ENCODE measurements around the gene CUEDC1. TPM values are rescaled to one million over a fixed set of nuclear protein-coding genes. Genes with fewer than 3 reads are reported as not detected.
A peak's percentile ranks its signal among the peaks of the same experiment; 100 is the strongest.

Gene CUEDC1
- total RNA-seq, 1 donor, result 25.7 TPM

DNA sequence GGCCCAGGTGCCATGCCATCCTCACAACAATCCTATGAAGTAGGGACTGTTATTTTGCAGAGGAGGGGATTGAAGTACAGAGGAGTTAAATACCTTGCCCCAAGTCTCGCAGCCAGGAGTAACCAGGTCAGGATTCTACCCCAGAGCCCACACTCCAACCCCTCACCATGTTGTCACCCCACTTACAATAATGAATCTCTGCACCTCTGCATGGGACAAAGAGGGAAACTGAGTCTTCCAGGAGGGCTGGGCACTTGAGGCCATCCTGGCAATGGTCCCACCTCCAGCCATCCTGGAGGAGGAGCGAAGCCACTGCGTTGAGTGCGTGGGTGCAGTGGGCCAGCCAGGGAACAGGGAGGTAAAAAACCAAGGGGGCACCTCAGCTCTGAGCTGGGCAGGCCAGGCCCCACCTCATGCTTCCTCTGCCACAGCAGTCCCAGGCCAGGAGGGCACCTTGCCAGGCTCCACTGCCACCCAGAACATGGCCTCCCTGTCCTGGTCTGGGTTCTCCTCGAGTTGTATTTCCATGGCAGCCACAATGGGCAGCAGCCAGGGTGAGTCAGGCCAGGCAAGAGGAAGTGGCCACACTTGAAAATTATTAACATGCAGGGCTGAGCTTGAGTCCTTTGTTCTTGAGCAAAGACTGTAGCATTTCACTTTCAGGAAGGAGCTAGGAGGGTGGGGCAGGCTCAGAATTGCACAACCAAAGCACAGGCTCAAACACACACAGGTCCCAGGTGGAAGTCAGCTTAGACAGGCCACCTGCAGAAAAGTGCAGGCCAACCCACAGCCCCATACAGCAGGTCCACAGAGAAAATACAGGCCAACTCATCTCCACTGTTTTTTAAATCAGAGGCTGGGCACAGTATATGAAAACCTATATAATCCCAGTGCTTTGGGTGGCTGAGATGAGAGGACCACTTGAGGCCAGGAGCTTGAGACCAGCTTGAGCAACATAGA, 52.1 kb downstream of the CUEDC1 start:
- TF ChIP-seq, protein P1, sequence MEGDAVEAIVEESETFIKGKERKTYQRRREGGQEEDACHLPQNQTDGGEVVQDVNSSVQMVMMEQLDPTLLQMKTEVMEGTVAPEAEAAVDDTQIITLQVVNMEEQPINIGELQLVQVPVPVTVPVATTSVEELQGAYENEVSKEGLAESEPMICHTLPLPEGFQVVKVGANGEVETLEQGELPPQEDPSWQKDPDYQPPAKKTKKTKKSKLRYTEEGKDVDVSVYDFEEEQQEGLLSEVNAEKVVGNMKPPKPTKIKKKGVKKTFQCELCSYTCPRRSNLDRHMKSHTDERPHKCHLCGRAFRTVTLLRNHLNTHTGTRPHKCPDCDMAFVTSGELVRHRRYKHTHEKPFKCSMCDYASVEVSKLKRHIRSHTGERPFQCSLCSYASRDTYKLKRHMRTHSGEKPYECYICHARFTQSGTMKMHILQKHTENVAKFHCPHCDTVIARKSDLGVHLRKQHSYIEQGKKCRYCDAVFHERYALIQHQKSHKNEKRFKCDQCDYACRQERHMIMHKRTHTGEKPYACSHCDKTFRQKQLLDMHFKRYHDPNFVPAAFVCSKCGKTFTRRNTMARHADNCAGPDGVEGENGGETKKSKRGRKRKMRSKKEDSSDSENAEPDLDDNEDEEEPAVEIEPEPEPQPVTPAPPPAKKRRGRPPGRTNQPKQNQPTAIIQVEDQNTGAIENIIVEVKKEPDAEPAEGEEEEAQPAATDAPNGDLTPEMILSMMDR (IDR thresholded peaks at IDR 0.05; ENCODE audit: insufficient read depth, low read length), result no peak
- no peak overlapping the region for H3K4me3 ChIP-seq (ENCODE audit: low read depth, low read length)
- peak; percentile 87 for DNase-seq (ENCODE audit: low read depth)

DNA sequence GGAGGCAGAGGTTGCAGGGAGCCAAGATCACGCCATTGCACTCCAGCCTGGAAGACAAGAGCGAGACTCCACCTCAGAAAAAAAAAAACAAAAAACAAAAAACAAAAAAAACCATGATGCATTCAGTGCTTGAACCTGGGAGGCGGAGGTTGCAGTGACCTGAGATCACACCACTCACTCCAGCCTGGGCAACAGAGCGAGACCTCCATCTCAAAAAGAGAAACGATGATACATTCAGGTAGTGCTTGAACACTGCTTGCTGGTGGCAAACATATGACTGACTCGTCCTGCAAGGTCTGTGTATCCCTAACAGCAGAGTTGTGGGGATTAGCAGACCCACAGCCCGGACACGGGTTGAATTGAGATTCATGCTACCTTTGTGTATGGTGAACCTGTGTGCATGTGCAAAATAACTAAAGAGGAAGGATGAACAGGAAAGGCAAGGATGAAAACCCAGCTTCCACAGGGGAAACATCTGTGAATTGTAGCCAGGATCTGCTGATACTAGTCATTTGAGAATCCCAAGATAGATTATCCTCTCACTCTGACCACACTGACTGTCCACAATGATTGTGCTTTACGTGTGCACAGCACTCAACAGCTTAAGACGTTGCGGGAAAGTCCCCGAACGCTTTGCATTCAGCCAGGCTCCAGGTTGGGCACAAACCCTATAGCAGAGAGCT, 53.0 kb downstream of the CUEDC1 start:
- DNase-seq (ENCODE audit: low read depth), result no peak
- TF ChIP-seq, protein P1 (IDR thresholded peaks at IDR 0.05; ENCODE audit: insufficient read depth, low read length), result no peak

DNA sequence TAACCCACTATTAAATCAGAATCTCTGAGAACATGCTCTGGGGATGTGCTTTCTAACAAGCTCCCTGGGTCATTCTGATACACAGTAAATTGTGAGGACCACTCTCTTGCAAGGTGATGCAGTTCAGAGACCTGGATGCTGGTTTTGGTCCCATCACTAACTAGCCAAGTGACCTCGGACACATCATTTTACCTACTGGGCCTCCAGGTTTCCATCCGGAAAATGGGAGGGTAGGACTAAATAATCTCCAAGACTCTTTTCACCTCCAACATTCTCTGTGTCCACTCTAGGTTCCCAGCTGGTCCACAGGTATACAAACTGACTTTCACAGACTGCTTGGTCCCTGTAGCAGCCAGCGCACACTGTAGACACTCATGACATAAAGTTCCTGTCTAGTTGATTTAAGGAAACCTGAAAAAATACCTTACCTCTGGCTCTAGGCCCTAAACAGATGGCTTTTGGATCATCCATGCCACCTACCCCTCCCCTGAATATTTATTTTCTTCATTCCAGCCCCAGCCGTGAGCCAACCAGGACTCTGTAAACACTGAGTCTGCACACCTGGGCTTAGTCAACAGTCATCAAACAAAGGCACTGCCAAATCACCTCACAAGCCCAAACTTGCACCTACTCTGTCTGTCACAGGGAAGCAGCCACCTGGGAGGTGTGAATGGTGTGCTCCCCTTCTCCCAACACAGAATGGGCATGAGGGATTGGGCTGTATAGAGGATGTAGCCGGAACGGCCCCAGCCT, 54.0 kb downstream of the CUEDC1 start:
- DNase-seq (ENCODE audit: low read depth), result no peak
- TF ChIP-seq, protein P1 (IDR thresholded peaks at IDR 0.05; ENCODE audit: insufficient read depth, low read length), result no peak
- no peak overlapping the region for H3K4me3 ChIP-seq (ENCODE audit: low read depth, low read length)

More for the DNA sequence above, 53.0 kb downstream of the CUEDC1 start:
- no peak overlapping the region for H3K4me3 ChIP-seq (ENCODE audit: low read depth, low read length)

DNA sequence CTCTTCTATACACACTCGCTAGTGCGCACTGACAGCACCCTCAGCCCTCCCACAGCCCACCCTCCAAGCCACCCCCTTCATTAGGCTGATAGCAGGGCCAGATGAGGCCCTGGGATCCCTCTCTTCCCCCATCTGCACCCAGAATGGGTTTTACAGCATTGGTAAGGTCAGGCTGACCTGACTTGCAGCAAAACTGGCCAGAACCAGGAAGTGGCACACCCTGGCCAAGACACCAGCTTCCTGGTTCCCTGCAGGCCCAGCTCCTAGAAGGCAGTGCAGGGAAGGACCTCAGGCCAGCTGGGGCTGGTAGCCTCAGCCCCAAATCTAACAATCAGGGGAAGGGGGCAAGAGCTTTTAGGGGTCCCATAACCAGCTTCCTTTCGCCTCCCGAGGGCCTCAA, 55.4 kb downstream of the CUEDC1 start:
- no peak for DNase-seq (ENCODE audit: low read depth)
- TF ChIP-seq, protein P1 (IDR thresholded peaks at IDR 0.05; ENCODE audit: insufficient read depth, low read length), result no peak

DNA sequence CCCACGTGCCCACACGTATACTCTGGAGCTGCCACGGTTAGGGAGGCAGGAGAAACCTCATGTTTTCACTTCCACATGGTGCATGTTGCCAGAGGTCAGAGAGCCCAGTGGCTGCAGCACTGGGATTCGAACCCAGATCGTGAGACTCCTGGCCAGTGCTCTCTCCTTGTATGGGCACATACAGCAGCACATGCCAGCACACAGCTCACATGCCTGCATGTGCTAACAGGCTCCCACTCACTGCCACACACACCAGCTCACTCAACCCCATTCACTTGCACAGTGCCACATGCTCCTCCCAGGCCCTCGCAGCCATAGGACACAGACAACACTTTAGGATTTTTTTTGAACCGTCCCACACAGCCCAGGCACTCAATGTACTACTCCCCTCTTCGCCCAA, 55.8 kb downstream of the CUEDC1 start:
- DNase-seq (ENCODE audit: low read depth), result peak; percentile 18
- H3K4me3 ChIP-seq (ENCODE audit: low read depth, low read length), result no peak overlapping the region
- TF ChIP-seq, protein P1 (IDR thresholded peaks at IDR 0.05; ENCODE audit: insufficient read depth, low read length), result no peak

More for the DNA sequence above, 55.4 kb downstream of the CUEDC1 start:
- no peak overlapping the region for H3K4me3 ChIP-seq (ENCODE audit: low read depth, low read length)

DNA sequence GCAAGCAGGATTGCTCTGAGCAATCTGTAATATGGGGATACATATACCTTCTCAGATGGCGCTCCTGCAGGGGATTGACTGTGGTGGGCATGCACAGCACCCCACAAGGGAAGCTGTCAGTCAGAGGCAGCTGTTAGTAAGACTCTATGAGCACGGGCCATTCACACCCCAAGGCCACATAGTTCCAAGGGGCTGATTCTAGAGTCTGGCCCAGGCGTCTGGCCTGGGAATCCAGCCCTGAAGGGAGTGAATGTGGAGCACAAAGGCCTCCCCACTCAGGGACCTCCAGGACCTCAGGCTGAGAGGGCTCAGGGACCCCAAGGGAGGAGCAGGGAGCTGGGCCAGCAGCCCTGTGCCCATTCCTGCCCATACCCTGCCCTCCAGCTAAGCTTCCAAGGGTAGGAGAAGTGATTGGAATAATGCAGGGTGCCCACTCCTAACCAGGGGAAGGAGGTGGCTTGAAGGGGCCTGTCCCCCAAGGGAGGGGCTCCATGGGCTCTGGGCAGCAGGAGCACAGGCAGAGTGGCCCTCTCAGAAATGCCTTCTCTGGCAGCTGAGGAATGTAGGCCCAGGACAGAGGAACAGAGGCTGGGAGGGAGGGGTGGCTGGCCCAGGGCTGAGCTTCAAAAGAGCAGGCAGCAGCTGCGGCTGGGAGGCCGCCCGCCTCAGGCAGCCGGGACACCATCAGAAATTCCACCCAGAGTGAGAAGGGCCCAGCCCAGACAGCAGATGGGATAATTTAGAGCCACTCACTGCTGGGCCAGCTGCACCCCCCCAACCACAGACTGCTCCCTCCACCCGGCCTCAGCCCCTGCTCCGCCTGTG, 56.5 kb downstream of the CUEDC1 start:
- TF ChIP-seq, protein P1 (IDR thresholded peaks at IDR 0.05; ENCODE audit: insufficient read depth, low read length), result no peak
- DNase-seq (ENCODE audit: low read depth), result peak; percentile 67
- no peak overlapping the region for H3K4me3 ChIP-seq (ENCODE audit: low read depth, low read length)
